GM19043 (cell line): ENCODE results near the gene PCDHB9.
"Not testable (repeated sequence)": the region's sequence is repeated elsewhere in the genome, so short reads cannot be mapped to it uniquely, and the experiment has no call there.

Source experiments
- ATAC-seq: cut with Tn5 transposase; IDR thresholded peaks from one replicate; pipeline ENCODE4 v1.9.1; 2021; ENCODE audit warnings: low read depth; ENCODE audit not compliant: unreplicated experiment

Gene PCDHB9

DNA sequence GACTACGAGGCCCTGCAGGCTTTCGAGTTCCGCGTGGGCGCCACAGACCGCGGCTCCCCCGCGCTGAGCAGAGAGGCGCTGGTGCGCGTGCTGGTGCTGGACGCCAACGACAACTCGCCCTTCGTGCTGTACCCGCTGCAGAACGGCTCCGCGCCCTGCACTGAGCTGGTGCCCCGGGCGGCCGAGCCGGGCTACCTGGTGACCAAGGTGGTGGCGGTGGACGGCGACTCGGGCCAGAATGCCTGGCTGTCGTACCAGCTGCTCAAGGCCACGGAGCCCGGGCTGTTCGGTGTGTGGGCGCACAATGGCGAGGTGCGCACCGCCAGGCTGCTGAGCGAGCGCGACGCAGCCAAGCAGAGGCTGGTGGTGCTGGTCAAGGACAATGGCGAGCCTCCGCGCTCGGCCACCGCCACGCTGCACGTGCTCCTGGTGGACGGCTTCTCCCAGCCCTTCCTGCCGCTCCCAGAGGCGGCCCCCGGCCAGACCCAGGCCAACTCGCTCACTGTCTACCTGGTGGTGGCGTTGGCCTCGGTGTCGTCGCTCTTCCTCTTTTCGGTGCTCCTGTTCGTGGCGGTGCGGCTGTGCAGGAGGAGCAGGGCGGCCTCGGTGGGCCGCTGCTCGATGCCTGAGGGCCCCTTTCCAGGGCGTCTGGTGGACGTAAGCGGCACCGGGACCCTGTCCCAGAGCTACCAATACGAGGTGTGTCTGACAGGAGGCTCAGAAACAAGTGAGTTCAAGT lies 2.7 kb upstream of the PCDHB9 start:
- ATAC-seq, result not testable (repeated sequence)

DNA sequence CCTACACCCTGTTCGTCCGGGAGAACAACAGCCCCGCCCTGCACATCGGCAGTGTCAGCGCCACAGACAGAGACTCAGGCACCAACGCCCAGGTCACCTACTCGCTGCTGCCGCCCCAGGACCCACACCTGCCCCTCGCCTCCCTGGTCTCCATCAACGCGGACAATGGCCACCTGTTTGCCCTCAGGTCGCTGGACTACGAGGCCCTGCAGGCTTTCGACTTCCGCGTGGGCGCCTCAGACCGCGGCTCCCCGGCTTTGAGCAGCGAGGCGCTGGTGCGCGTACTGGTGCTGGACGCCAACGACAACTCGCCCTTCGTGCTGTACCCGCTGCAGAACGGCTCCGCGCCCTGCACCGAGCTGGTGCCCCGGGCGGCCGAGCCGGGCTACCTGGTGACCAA lies 1.7 kb downstream of the PCDHB9 start:
- not testable (repeated sequence) for ATAC-seq

DNA sequence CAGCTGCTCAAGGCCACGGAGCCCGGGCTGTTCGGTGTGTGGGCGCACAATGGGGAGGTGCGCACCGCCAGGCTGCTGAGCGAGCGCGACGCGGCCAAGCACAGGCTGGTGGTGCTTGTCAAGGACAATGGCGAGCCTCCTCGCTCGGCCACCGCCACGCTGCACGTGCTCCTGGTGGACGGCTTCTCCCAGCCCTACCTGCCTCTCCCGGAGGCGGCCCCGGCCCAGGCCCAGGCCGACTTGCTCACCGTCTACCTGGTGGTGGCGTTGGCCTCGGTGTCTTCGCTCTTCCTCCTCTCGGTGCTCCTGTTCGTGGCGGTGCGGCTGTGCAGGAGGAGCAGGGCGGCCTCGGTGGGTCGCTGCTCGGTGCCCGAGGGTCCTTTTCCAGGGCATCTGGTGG lies 2.2 kb downstream of the PCDHB9 start:
- ATAC-seq, result not testable (repeated sequence)

DNA sequence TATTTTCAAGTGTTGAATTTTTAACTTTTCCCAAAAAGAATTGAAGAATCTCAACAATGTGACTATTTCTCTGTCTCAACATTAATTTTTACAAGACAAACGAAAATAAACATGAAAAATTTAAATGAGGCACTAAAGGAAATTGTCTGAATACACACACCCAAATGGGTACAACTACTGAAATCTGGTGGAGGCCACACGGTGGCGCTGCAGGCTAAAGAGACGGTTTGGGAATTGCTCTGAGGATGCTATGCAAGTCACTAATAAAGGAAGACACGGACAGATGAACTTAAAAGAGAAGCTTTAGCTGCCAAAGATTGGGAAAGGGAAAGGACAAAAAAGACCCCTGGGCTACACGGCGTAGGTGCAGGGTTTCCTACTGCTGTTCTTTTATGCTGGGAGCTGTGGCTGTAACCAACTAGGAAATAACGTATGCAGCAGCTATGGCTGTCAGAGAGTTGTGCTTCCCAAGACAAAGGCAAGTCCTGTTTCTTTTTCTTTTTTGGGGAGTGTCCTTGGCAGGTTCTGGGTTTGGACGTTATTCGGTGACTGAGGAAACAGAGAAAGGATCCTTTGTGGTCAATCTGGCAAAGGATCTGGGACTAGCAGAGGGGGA lies 5.3 kb downstream of the PCDHB9 start, which contains the start of gene PCDHB10:
TSS of gene PCDHB10 (plus strand) at position 244 of the 616 bp plus-strand sequence. CDS start at position 444, 200 bp downstream.
- no peak for ATAC-seq

DNA sequence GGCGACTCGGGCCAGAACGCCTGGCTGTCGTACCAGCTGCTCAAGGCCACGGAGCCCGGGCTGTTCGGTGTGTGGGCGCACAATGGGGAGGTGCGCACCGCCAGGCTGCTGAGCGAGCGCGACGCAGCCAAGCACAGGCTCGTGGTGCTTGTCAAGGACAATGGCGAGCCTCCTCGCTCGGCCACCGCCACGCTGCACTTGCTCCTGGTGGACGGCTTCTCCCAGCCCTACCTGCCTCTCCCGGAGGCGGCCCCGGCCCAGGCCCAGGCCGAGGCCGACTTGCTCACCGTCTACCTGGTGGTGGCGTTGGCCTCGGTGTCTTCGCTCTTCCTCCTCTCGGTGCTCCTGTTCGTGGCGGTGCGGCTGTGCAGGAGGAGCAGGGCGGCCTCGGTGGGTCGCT lies 7.4 kb downstream of the PCDHB9 start:
- ATAC-seq, result not testable (repeated sequence)

DNA sequence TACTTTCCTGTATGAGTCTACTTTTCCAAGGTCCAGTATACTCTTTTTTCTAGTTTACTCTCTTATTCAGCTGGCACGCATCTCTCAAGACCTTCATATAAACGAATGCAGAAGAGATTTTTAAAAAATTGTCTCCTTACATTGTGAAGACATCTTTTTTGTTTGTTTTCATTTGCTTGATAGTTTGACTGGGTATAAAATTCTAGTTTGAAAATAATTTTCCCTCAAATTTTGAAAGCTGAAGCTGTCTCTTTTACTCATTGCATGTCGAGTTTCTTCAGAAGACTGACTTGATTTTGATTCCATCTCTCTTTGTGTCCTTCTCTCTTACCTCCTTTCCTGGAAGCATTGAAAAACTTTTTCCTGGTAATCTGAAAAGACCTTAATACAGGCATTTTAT lies 9.4 kb downstream of the PCDHB9 start:
- ATAC-seq, result no peak

DNA sequence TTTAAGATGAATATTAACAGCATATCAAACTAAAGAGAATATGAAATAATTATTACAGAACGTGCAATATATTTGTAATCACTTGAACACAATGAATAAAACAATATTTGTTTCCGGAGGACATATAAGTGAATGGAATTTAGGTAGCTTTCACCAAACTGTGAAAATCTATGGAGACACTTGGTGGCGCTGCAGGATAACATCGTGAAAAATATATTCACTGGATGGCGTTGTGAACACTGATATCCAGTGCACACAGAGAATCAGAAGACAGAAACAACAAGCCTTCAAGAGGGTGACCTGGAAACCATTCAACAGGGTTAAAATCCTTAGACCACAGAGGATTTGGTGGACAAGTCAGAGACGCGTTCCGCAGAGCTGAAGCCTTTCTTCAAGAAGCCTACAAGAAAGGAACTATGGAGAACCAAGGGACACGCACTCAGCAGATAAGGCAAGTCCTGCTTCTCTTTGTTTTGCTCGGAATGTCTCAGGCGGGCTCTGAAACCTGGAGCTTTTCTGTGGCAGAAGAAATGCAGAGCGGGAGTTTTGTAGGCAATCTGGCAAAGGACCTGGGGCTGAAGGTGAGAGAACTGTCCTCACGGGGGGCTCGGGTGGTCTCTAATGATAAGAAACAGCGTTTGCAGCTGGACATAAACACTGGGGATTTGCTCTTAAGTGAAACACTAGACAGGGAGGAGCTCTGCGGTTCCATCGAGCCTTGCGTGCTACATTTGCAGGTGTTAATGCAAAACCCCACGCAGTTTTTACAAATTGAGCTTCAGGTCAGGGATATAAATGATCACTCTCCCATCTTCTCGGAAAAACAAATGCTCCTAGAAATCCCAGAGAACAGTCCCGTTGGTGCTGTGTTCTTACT lies 12.6 kb downstream of the PCDHB9 start, which contains the start of gene PCDHB11:
TSS of gene PCDHB11 (plus strand) at position 269 of the 877 bp plus-strand sequence. CDS start at position 417, 148 bp downstream.
- no peak for ATAC-seq

DNA sequence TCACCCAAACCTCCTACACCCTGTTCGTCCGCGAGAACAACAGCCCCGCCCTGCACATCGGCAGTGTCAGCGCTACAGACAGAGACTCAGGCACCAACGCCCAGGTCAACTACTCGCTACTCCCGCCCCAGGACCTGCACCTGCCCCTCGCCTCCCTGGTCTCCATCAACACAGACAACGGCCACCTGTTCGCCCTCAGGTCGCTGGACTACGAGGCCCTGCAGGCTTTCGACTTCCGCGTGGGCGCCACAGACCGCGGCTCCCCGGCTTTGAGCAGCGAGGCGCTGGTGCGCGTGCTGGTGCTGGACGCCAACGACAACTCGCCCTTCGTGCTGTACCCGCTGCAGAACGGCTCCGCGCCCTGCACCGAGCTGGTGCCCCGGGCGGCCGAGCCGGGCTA lies 14.2 kb downstream of the PCDHB9 start:
- not testable (repeated sequence) for ATAC-seq

DNA sequence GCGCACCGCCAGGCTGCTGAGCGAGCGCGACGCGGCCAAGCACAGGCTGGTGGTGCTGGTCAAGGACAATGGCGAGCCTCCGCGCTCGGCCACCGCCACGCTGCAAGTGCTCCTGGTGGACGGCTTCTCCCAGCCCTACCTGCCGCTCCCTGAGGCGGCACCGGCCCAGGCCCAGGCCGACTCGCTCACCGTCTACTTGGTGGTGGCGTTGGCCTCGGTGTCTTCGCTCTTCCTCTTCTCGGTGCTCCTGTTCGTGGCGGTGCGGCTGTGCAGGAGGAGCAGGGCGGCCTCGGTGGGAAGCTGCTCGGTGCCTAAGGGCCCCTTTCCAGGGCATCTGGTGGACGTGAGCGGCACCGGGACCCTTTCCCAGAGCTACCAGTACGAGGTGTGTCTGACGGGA lies 14.7 kb downstream of the PCDHB9 start:
- not testable (repeated sequence) for ATAC-seq

DNA sequence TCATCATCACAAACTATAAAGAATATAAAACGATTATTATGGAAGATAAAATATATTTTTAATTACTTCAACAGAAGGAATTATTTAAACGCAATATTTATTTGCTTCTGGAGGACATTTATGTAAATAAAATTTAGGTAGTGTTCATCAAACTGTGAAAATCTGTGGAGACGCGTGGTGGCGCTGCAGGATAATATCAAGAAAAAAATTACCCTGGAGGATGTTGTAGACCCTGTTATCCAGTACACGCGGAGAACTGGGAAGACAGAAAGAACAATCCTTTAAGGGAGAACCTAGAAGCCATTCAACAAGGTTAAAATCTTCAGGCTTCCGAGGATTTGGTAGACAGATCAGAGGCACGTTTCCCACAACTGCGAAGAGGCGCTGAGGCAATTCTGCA lies 21.5 kb downstream of the PCDHB9 start, which contains the start of gene PCDHB12:
TSS of gene PCDHB12 (plus strand) at position 242 of the 400 bp plus-strand sequence. CDS start 189 bp downstream, outside the sequence.
- no peak for ATAC-seq

DNA sequence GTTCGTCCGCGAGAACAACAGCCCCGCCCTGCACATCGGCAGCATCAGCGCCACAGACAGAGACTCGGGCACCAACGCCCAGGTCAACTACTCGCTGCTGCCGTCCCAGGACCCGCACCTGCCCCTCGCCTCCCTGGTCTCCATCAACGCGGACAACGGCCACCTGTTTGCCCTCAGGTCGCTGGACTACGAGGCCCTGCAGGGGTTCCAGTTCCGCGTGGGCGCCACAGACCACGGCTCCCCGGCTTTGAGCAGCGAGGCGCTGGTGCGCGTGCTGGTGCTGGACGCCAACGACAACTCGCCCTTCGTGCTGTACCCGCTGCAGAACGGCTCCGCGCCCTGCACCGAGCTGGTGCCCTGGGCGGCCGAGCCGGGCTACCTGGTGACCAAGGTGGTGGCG lies 23.3 kb downstream of the PCDHB9 start:
- not testable (repeated sequence) for ATAC-seq

DNA sequence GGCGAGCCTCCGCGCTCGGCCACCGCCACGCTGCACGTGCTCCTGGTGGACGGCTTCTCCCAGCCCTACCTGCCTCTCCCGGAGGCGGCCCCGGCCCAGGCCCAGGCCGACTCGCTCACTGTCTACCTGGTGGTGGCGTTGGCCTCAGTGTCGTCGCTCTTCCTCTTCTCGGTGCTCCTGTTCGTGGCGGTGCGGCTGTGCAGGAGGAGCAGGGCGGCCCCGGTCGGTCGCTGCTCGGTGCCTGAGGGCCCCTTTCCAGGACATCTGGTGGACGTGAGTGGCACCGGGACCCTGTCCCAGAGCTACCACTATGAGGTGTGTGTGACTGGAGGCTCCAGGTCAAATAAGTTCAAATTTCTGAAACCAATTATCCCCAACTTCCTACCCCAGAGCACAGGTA lies 23.9 kb downstream of the PCDHB9 start:
- not testable (repeated sequence) for ATAC-seq

DNA sequence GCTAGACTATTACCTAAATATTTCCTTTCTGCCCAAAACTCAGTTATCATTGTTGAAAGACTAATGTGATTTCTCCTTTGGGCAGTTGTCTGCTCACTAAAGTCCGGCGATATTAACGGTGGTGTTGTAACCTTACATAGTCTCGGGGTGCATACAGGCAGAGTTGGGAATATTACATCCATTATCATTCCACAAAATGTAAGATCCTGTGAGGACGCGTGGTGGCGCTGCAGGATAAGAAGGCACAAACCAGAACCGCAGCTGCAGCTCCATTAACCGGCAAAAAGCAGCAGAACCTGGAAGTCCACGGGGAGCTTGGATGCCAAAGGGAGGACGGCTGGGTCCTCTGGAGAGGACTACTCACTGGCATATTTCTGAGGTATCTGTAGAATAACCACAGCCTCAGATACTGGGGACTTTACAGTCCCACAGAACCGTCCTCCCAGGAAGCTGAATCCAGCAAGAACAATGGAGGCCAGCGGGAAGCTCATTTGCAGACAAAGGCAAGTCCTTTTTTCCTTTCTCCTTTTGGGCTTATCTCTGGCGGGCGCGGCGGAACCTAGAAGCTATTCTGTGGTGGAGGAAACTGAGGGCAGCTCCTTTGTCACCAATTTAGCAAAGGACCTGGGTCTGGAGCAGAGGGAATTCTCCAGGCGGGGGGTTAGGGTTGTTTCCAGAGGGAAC lies 26.8 kb downstream of the PCDHB9 start, which contains the start of gene PCDHB13:
TSS of gene PCDHB13 (plus strand) at position 264 of the 684 bp plus-strand sequence. CDS start at position 469, 205 bp downstream.
- not testable (repeated sequence) for ATAC-seq

DNA sequence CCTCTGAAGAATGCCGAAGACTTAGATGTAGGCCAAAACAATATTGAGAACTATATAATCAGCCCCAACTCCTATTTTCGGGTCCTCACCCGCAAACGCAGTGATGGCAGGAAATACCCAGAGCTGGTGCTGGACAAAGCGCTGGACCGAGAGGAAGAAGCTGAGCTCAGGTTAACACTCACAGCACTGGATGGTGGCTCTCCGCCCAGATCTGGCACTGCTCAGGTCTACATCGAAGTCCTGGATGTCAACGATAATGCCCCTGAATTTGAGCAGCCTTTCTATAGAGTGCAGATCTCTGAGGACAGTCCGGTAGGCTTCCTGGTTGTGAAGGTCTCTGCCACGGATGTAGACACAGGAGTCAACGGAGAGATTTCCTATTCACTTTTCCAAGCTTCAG lies 27.6 kb downstream of the PCDHB9 start:
- ATAC-seq, result not testable (repeated sequence)

DNA sequence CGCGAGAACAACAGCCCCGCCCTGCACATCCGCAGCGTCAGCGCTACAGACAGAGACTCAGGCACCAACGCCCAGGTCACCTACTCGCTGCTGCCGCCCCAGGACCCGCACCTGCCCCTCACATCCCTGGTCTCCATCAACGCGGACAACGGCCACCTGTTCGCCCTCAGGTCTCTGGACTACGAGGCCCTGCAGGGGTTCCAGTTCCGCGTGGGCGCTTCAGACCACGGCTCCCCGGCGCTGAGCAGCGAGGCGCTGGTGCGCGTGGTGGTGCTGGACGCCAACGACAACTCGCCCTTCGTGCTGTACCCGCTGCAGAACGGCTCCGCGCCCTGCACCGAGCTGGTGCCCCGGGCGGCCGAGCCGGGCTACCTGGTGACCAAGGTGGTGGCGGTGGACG lies 28.5 kb downstream of the PCDHB9 start:
- ATAC-seq, result not testable (repeated sequence)

DNA sequence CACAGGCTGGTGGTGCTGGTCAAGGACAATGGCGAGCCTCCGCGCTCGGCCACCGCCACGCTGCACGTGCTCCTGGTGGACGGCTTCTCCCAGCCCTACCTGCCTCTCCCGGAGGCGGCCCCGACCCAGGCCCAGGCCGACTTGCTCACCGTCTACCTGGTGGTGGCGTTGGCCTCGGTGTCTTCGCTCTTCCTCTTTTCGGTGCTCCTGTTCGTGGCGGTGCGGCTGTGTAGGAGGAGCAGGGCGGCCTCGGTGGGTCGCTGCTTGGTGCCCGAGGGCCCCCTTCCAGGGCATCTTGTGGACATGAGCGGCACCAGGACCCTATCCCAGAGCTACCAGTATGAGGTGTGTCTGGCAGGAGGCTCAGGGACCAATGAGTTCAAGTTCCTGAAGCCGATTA lies 29.1 kb downstream of the PCDHB9 start:
- ATAC-seq, result not testable (repeated sequence)

DNA sequence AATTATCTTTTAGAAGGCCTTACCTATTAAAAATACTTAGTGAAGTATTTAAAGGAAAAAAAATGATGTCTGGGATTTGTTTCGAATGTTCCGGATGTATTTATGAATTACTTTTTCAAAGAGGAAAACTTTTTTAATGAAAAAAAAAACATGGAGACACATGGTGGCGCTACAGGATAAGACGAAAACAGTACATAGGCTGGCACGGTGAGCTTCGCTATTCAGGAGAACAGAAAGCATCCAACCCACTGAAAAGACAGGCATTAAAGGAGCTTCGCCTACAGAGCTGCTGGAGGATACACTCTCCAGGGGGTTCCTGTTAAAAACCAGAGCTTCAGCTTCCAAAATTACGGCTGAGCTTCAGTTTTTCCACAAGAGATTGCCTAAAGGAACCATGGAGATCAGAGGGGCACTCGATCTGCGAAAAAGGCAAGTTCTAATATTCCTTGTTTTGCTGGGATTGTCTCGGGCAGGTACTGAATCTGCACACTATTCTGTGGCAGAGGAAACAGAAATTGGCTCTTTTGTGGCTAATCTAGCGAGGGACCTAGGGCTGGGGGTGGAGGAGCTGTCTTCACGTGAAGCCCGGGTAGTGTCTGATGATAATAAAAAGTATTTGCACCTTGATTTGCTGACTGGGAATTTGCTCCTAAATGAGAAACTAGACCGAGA lies 36.3 kb downstream of the PCDHB9 start, which contains the start of gene PCDHB14:
TSS of gene PCDHB14 (plus strand) at position 232 of the 672 bp plus-strand sequence. CDS start at position 395, 163 bp downstream.
- no peak for ATAC-seq

DNA sequence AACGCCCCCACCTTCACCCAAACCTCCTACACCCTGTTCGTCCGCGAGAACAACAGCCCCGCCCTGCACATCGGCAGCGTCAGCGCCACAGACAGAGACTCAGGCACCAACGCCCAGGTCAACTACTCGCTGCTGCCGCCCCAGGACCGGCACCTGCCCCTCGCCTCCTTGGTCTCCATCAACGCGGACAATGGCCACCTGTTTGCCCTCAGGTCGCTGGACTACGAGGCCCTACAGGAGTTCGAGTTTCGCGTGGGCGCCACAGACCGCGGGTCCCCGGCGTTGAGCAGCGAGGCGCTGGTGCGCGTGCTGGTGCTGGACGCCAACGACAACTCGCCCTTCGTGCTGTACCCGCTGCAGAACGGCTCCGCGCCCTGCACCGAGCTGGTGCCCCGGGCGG lies 37.9 kb downstream of the PCDHB9 start:
- ATAC-seq, result not testable (repeated sequence)

DNA sequence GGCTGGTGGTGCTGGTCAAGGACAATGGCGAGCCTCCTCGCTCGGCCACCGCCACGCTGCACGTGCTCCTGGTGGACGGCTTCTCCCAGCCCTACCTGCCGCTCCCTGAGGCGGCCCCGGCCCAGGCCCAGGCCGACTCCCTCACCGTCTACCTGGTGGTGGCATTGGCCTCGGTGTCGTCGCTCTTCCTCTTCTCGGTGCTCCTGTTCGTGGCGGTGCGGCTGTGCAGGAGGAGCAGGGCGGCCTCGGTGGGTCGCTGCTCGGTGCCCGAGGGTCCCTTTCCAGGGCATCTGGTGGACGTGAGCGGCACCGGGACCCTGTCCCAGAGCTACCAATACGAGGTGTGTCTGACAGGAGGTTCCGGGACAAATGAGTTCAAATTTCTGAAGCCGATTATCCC lies 38.5 kb downstream of the PCDHB9 start:
- ATAC-seq, result not testable (repeated sequence)
